ENCODE data around the gene PDGFRB. TPM values are rescaled to one million over a fixed set of nuclear protein-coding genes. Genes with fewer than 3 reads are reported as not detected.

PDGFRB gene
- total and polyA plus RNA-seq, 2 of the 8 experiments (the other 6 are each of a cell fraction or from before 2014, with no cell fraction given): 4.2 to 13.7 TPM

- TF ChIP-seq ATF2 (IDR thresholded peaks at IDR 0.05; ENCODE audit: low read length): no peak
- no peak for TF ChIP-seq NRF1 (IDR thresholded peaks at IDR 0.05; ENCODE audit: low read depth, low read length)
- no peak for TF ChIP-seq POLR2AphosphoS5 (IDR thresholded peaks at IDR 0.05; ENCODE audit: low read depth, low read length)
- no peak for TF ChIP-seq BRCA1 (IDR thresholded peaks at IDR 0.05; ENCODE audit: low read depth, low read length)
Observed at GRCh38 chr5:150140830-150141229, 14.8 kb downstream of the PDGFRB start (continued).

Data from H1 (cell line).